GM19324 (cell line): ENCODE measurements around the gene PLP2.

Experiments
- ATAC-seq: cut with Tn5 transposase; IDR thresholded peaks from one replicate; pipeline ENCODE4 v1.9.1; 2021; ENCODE audit warnings: mild to moderate bottlenecking, moderate library complexity; ENCODE audit not compliant: unreplicated experiment, low FRiP score

The PLP2 gene

DNA sequence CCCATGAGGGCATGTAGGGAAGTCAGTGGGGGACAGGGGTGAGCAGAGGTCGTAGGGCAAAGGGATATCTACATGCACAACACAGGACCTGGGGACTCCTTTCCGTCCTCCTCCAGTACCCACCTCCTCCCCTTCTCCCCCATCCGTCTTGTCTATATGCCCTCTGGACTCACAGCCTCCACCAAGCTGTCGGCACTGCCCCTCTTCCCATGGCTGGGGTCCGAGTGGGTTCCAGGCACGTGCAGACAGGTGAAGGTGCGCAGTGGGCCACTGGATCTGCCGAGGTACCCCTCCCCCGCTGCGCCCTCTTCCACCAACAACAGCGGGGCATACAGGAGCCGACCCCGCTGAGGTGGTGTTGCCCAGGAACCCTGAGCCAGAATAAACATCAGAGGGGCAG, 33.7 kb downstream of the PLP2 start:
- ATAC-seq: no peak

DNA sequence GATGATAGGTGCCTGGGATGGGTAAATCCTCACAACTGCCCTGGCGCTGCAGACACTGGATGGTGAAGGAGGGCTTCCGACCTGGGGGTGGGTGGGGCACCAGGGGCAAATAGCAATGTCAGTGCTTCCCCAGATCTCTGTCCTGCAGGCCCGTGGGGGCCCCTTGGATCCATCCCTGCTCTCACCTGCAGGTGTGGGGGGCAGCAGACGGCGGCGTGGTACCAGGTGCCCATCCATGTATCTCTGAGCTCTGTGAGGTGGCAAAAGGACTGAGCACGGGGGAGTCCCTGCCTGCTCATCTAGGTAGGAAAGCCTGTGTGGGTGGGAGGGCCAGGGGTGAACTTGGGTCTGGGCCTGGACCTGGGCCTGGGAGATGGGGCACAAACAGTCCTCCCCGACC, 34.8 kb downstream of the PLP2 start:
- no peak for ATAC-seq

DNA sequence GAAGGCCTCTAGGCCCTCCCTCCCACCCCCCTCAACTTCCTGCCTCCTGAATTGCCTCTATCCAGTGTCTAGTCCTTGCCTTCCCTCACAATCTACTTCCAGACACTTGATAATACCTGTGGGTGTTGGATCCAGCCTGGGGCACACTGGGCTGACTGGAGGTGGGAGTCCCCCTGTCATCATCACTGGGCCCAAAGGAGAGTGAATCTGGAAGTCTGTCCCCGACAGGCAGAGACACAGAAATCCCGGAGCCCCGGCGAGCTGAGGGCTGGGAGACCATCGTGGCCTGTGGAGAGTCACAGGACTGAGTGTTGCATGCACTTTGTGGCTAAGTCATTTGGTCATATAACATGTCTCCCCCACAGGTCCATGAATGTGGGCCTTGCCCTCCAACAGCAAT, 36.7 kb downstream of the PLP2 start:
- ATAC-seq: no peak

DNA sequence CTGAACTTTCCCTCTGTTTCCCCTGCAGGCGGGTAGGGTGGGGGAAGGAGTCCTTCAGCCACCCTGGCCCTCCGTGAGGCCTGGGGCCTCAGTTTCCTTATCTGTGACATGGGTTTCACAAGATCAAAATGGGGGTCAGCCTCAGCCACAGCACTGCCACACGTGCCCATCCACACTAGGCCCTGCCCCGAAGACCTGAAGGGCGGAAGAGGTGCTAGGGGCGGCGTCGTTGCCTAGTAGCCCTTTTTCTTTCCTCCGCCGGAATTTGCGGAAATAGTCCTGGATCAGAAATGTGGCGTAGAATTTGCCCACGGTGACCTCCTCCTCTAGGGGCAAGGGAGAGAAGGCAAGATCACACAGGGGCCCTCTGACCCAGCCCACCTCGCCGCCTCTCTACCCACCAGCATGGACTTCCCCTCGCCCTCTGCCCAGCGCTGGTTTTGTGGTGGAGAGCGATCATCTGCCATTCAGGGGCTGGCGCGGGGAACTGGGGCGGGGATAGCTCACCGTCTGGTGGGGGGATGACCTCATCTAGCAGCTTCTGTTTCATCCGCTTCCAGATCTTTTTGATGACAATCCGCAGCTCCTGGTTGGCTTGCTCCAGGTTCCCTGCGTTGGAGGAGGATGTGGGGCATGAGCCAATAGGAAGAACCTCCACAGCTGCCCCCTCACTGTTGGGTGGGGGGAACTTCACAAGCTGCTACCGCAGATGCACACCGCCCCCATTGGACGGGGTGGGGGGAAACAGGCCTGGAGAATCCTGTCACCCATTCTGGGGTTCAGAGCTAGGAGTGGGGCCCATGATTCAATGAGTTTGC, 37.9 kb downstream of the PLP2 start:
- no peak for ATAC-seq

DNA sequence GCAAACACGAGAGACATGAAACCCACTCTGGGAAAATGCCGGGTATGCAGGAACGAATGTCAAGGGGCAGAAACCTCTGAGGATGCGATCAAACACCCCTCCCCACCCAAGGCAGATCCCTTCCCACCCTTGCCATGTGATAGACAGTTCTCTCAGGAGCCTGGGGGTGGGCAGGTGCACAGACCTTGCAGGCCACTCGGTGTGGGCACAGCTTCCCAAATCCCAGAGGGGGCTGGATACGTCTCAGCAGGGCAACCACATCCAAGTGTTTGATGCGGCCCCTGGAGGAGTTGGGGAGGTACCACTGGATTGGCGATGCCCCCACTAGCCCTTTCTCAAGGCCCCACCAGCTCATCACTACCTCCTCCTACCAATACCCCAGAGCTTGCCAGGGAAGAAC, 38.7 kb downstream of the PLP2 start:
- no peak for ATAC-seq

DNA sequence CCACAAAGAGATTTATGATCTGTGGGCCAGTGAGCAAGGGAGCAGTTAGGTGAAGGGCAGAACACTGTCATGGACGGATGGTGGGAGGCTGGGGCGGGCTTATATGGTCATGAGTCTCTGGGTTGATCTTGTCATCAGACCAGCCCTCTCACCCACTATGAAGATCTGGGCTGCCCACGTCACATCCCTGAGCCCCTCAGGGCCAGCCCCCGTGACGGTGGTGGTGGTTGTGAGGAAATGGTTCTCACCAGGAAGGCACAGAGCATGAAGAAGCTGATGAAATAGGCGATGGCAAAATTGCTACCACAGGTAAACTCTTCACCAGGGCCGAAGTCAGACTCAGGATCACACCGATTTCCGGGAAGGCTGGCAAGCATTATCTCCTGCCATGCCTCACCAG, 39.4 kb downstream of the PLP2 start:
- ATAC-seq: no peak

DNA sequence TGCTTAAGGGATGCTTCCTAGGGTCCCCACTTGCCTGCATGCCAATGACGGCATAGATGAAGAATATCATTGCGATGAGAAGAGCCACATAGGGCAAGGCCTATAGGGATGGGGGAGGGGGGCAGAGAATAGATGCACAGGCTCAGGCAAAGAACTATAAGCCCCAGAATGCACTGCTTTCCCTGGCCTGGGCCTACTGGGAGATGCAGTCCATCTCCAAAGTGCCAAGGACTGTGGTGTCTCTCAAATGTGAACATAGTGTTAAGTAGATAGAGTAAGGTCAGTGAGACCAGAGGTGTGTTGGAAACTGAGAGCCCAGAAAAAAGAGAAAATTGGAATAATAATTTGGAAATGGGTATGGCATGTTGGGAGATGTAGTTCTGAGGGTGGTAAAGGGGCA, 40.5 kb downstream of the PLP2 start:
- no peak for ATAC-seq

DNA sequence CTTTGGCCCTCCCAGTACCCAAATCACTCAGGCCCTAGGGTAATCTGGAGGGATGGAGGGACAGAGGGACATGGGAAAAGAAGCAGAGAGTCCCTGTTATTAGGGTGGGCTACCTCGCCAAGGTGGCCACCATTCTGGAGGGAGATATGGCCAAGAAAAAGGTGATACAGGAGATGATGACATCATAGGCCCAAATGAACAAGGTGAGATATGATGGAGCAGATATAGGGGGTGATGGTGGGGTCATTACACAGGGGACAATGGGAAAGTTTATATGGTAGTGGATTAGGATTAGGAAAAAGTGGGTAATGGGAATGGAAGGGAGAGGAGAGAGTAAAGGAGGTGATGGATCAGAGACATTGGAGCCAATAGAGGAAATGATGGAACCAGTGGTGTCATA, 41.2 kb downstream of the PLP2 start:
- no peak for ATAC-seq

DNA sequence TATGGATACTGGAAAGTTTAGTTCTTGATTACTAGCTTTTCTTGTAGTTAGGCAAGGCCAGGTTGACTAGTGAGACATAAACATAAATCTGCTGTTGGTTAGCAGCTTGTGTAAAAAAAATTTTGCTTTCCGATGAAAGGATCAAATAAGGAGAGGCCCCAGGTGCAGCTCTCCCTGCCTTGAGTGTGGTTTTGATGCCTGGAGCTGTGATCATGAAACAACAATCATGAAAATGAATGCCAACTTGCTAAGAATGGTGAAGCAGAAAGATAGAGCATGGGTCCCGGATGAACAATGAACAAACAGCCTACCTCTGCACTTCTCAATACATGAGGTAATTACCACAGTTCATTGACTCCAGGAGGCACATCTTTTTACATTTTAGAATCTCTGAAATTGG, 42.7 kb downstream of the PLP2 start:
- no peak for ATAC-seq

DNA sequence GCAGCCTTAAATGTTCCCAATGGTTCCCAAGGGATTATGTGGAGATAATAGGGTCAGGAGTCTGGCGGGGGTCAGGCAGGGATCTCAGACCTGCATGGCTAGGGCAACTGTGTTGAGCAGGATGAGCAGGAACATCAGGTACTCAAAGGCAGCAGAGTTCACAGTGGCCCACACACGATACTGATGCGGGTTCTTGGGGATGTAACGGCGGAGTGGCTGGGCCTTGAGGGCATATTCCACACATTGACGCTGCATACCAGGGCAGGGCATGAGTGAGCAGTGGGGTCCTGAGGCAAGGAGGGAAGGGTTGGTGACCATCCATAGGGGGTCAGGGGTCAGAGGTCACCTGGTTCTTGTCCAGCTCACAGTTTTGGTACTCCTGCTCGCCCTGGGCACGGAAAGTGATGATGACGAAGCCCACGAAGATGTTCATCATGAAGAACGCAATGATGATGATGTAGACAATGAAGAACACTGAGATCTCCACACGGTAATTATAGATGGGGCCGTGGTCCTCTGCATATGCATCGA, 43.4 kb downstream of the PLP2 start:
- no peak for ATAC-seq

DNA sequence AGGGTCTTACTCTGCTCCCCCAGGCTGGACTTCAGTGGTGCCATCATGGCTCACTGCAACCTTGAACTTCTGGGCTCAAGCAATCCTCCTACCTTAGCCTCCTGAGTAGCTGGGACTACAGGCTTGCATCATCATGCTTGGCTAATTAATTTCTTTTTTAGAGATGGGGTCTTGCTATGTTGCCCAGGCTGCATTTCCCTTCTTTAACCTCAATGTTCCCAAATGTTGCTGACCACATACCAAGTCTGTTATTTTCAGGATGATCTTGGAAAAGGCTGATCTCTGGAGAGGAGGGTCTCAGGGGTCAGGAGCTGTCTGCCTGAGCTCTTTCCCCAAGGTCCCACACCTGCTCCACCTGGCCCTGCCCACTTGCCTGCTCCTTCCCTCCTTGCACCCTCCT, 48.4 kb downstream of the PLP2 start:
- no peak for ATAC-seq

DNA sequence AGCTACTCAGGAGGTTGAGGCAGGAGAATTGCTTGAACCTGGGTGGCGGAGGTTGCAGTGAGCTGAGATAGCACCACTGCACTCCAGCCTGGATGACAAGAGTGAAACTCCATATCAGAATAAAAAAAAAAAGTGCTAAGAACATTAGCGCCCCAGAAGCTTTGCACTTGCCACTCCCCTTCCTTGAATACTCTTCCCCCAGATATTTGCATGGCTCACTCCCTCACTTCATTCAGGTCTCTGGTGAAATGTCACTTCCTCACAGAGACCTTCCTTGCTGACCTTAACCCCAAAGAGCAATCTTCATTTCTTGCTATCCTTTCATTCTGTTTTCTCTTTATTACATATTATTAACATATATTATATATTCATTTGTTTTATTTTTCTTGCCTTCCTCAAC, 50.2 kb downstream of the PLP2 start:
- no peak for ATAC-seq
